ENCODE measurements around the gene LRRTM4. TPM values are rescaled to one million over a fixed set of nuclear protein-coding genes. Genes with fewer than 3 reads are reported as not detected.
"Not testable (repeated sequence)": the region's sequence is repeated elsewhere in the genome, so short reads cannot be mapped to it uniquely, and the experiment has no call there.

The LRRTM4 gene
- total and polyA plus RNA-seq, 2 experiments from 2014 or later = 0.44 to 6.5 TPM

- TF ChIP-seq, protein P1, sequence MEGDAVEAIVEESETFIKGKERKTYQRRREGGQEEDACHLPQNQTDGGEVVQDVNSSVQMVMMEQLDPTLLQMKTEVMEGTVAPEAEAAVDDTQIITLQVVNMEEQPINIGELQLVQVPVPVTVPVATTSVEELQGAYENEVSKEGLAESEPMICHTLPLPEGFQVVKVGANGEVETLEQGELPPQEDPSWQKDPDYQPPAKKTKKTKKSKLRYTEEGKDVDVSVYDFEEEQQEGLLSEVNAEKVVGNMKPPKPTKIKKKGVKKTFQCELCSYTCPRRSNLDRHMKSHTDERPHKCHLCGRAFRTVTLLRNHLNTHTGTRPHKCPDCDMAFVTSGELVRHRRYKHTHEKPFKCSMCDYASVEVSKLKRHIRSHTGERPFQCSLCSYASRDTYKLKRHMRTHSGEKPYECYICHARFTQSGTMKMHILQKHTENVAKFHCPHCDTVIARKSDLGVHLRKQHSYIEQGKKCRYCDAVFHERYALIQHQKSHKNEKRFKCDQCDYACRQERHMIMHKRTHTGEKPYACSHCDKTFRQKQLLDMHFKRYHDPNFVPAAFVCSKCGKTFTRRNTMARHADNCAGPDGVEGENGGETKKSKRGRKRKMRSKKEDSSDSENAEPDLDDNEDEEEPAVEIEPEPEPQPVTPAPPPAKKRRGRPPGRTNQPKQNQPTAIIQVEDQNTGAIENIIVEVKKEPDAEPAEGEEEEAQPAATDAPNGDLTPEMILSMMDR (IDR thresholded peaks at IDR 0.05; ENCODE audit: poor library complexity) = no peak
- TF ChIP-seq EZH2 (IDR thresholded peaks at IDR 0.05; ENCODE audit: borderline replicate concordance) = no peak
- no peak overlapping the region for H3K27ac ChIP-seq
- WGBS (ENCODE audit: low lambda C conversion rate, missing lambda C conversion rate) = 76% methylated on average over 4 of the region's 4 CpGs
Measured at GRCh38 chr2:76793647-76794334, 728.4 kb downstream of the LRRTM4 start.

DNA sequence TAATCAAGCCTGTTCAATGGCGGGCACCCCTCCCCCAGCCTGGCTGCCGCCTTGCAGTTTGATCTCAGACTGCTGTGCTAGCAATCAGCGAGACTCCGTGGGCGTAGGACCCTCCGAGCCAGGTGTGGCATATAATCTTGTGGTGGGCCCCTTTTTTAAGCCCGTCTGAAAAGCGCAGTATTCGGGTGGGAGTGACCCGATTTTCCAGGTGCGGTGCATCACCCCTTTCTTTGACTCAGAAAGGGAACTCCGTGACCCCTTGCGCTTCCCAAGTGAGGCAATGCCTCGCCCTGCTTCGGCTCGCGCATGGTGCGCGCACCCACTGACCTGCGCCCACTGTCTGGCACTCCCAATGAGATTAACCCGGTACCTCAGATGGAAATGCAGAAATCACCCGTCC is 740.9 kb downstream of the LRRTM4 start:
- H3K4me2 ChIP-seq; H3K27me3 ChIP-seq; DNase-seq (ENCODE audit: low spot score); H3K9me2 ChIP-seq (replicated peaks; ENCODE audit: insufficient read depth); H3K27ac ChIP-seq; H3K4me1 ChIP-seq (ENCODE audit: insufficient read depth); H3K4me3 ChIP-seq; H4K20me1 ChIP-seq (ENCODE audit: insufficient read depth, poor library complexity, severe bottlenecking); H2AFZ ChIP-seq; H3K36me3 ChIP-seq (replicated peaks; ENCODE audit: insufficient read depth, low read depth); H3K9me3 ChIP-seq (ENCODE audit: low read depth); H3K79me2 ChIP-seq: not testable (repeated sequence)
- 84% methylated on average over 22 of the region's 22 CpGs for WGBS (ENCODE audit: low lambda C conversion rate, missing lambda C conversion rate)

More at GRCh38 chr2:76793647-76794334, 728.4 kb downstream of the LRRTM4 start:
- no peaks in the 10 kb centered on the region for H3K27me3 ChIP-seq
- no peaks in the 10 kb centered on the region for H3K36me3 ChIP-seq (replicated peaks; ENCODE audit: insufficient read depth, low read depth)
- no peaks in the 10 kb centered on the region for H3K9me2 ChIP-seq (replicated peaks; ENCODE audit: insufficient read depth)
- H2AFZ ChIP-seq = no peak overlapping the region
- H3K79me2 ChIP-seq = no peaks in the 10 kb centered on the region
- no peak overlapping the region for H3K4me2 ChIP-seq
- no peaks in the 10 kb centered on the region for H3K4me1 ChIP-seq (ENCODE audit: insufficient read depth)
- no peak overlapping the region for H3K4me3 ChIP-seq
- no peaks in the 10 kb centered on the region for H3K9me3 ChIP-seq (ENCODE audit: low read depth)
- H4K20me1 ChIP-seq (ENCODE audit: insufficient read depth, poor library complexity, severe bottlenecking) = no peaks in the 10 kb centered on the region
- DNase-seq (ENCODE audit: low spot score) = no peak

DNA sequence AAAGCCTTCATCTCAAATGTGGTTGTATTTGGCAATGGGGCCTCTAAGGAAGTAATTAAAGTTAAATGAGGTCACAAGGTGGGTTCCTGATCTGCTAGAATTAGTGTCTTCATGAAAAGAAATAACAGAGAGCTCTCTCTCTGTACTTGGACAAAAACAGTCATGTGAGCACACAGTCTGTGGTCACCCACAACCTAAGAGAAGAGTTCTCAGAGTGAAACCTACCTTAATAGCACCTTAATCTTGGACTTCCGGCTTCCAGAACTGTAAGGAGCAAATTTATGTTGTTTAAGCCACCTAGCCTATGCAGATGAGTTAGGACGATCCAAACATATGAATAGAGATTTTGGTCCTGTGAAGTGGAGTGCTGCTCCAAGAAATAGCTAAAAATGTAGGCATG is 758.9 kb downstream of the LRRTM4 start:
- Histone ChIP-seq H3K9me3 (ENCODE audit: low read depth) (no peaks in the 10 kb centered on the region), H3K27ac (no peak overlapping the region), H2AFZ (no peak overlapping the region), H3K36me3 (replicated peaks; ENCODE audit: insufficient read depth, low read depth) (no peaks in the 10 kb centered on the region), H3K4me3 (no peak overlapping the region), H3K9me2 (replicated peaks; ENCODE audit: insufficient read depth) (no peaks in the 10 kb centered on the region), H3K27me3 (no peaks in the 10 kb centered on the region), H3K4me2 (no peak overlapping the region), H3K4me1 (ENCODE audit: insufficient read depth) (no peaks in the 10 kb centered on the region), H4K20me1 (ENCODE audit: insufficient read depth, poor library complexity, severe bottlenecking) (no peaks in the 10 kb centered on the region), H3K79me2 (no peaks in the 10 kb centered on the region)
- TF ChIP-seq EZH2phosphoT487 (IDR thresholded peaks at IDR 0.05; ENCODE audit: low read depth, severe bottlenecking, unreplicated experiment) (no peak), EZH2 (IDR thresholded peaks at IDR 0.05; ENCODE audit: borderline replicate concordance) (no peak)
- TF ChIP-seq, protein P1 (IDR thresholded peaks at IDR 0.05; ENCODE audit: poor library complexity) = no peak
- no peak for DNase-seq (ENCODE audit: low spot score)
- 88% methylated on average over 2 of the region's 2 CpGs for WGBS (ENCODE audit: low lambda C conversion rate, missing lambda C conversion rate)

DNA sequence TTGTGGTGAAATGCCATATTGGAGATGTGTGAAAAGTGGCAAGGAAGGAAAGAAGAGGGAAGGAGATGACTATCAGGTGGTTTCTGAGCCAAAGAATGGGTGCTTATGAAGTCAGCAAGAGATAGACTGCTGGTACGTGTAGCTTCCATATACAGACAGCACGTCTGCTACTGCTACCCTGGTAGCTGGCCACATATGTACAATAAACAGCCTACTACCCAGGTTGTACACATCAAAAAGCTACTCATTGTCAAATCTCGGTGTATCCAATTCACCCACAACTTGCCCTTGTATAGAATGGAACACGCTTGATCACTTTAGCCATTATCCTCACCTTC is 761.8 kb downstream of the LRRTM4 start:
- WGBS (ENCODE audit: low lambda C conversion rate, missing lambda C conversion rate) = 95% methylated on average over 4 of the region's 4 CpGs
- DNase-seq (ENCODE audit: low spot score) = no peak
- Histone ChIP-seq H3K4me2 (no peak overlapping the region), H3K79me2 (no peaks in the 10 kb centered on the region), H3K9me2 (replicated peaks; ENCODE audit: insufficient read depth) (no peaks in the 10 kb centered on the region), H3K4me1 (ENCODE audit: insufficient read depth) (no peaks in the 10 kb centered on the region), H3K27ac (no peak overlapping the region), H3K36me3 (replicated peaks; ENCODE audit: insufficient read depth, low read depth) (no peaks in the 10 kb centered on the region), H4K20me1 (ENCODE audit: insufficient read depth, poor library complexity, severe bottlenecking) (no peaks in the 10 kb centered on the region), H3K4me3 (no peak overlapping the region), H2AFZ (no peak overlapping the region), H3K27me3 (no peaks in the 10 kb centered on the region), H3K9me3 (ENCODE audit: low read depth) (no peaks in the 10 kb centered on the region)
- TF ChIP-seq EZH2 (IDR thresholded peaks at IDR 0.05; ENCODE audit: borderline replicate concordance) = no peak

Measured in hepatocyte (in vitro differentiated cells).